CD14-positive monocyte (primary cell): ENCODE measurements around the gene EDARADD. TPM values are rescaled to one million over a fixed set of nuclear protein-coding genes. Genes with fewer than 3 reads are reported as not detected.
"Not testable (repeated sequence)": the region's sequence is repeated elsewhere in the genome, so short reads cannot be mapped to it uniquely, and the experiment has no call there.

Source experiments
- DNase-seq, 3 donors: peaks; one replicate each; pipeline ENCODE4 v3.0.0-alpha.2; 2011 to 2022
- H2AFZ ChIP-seq: 2 replicates; pipeline ENCODE4 v1.6.0; 2012; ENCODE audit warnings: mild to moderate bottlenecking, low read depth, low read length, inconsistent platforms; ENCODE audit not compliant: insufficient read depth, poor library complexity, severe bottlenecking
- H3K27ac ChIP-seq, 2 donors: 1 replicate in 1 of 2; 2 replicates in 1 of 2; pipeline ENCODE4 v1.5.1; 2012 to 2013; ENCODE audit warnings: low read length in 2 of 2, control low read depth in 1 of 2, inconsistent platforms in 1 of 2, low read depth in 1 of 2, mild to moderate bottlenecking in 1 of 2
- H3K27me3 ChIP-seq, 2 donors: one replicate each; pipeline versions ENCODE4 v1.6.0 to v1.6.1; 2011 to 2013; ENCODE audit warnings: low read length in 2 of 2; ENCODE audit not compliant: control insufficient read depth in 2 of 2, insufficient read depth in 2 of 2
- H3K36me3 ChIP-seq, 2 donors: replicated peaks in 1 of 2; 1 replicate in 1 of 2; 2 replicates in 1 of 2; pipeline versions ENCODE4 v1.5.1 to v1.6.1; 2012 to 2013; ENCODE audit warnings: low read length in 2 of 2, control low read depth in 1 of 2, inconsistent platforms in 1 of 2, mild to moderate bottlenecking in 1 of 2; ENCODE audit not compliant: insufficient read depth in 2 of 2, control insufficient read depth in 1 of 2
- H3K4me1 ChIP-seq, 2 donors: 1 replicate in 1 of 2; 2 replicates in 1 of 2; pipeline versions ENCODE4 v1.5.1 to v1.6.1; 2012 to 2013; ENCODE audit warnings: low read length in 2 of 2, control low read depth in 1 of 2, inconsistent platforms in 1 of 2, mild to moderate bottlenecking in 1 of 2, moderate library complexity in 1 of 2; ENCODE audit not compliant: insufficient read depth in 2 of 2, control insufficient read depth in 1 of 2
- H3K4me2 ChIP-seq: replicated peaks from 2 replicates; pipeline ENCODE3; 2012; ENCODE audit warnings: low read length, moderate library complexity, mild to moderate bottlenecking; ENCODE audit not compliant: poor library complexity, severe bottlenecking; ENCODE audit errors: extremely low read depth
- H3K4me3 ChIP-seq, 3 experiments: fragments of 200-600 bp in 1 of 3; sonication (generic) in 1 of 3; replicated peaks in 1 of 3; 1 replicate in 2 of 3; 2 replicates in 1 of 3; pipeline ENCODE4 v1.5.1; 2011 to 2013; ENCODE audit warnings: low read length in 3 of 3, mild to moderate bottlenecking in 3 of 3, control low read depth in 2 of 3, low read depth in 2 of 3, inconsistent platforms in 1 of 3, moderate library complexity in 1 of 3
- H3K79me2 ChIP-seq: 2 replicates; pipeline ENCODE4 v1.6.0; 2012; ENCODE audit warnings: mild to moderate bottlenecking, control low read depth, inconsistent platforms, low read length, moderate library complexity; ENCODE audit not compliant: insufficient read depth
- H3K9ac ChIP-seq: 2 replicates; pipeline ENCODE4 v1.6.0; 2017; ENCODE audit warnings: low read length, mild to moderate bottlenecking; ENCODE audit not compliant: insufficient read depth, poor library complexity, severe bottlenecking
- H3K9me3 ChIP-seq, 2 donors: replicated peaks in 1 of 2; 1 replicate in 1 of 2; 2 replicates in 1 of 2; pipeline versions ENCODE4 v1.5.1 to v1.6.1; 2012 to 2013; ENCODE audit warnings: low read length in 2 of 2, control low read depth in 1 of 2; ENCODE audit not compliant: control insufficient read depth in 1 of 2, insufficient read depth in 1 of 2
- H4K20me1 ChIP-seq: 2 replicates; pipeline ENCODE4 v1.6.0; 2012; ENCODE audit warnings: mild to moderate bottlenecking, low read length, control low read depth, moderate library complexity; ENCODE audit not compliant: insufficient read depth
- H3K27ac Mint-ChIP-seq, 7 donors: one replicate each; pipeline ENCODE4 v1.8.0; 2020; ENCODE audit warnings: mild to moderate bottlenecking in 7 of 7, mixed read lengths in 7 of 7, moderate library complexity in 6 of 7, inconsistent platforms in 2 of 7
- H3K27me3 Mint-ChIP-seq, 3 donors: one replicate each; pipeline ENCODE4 v1.8.0; 2021 to 2022; ENCODE audit warnings: low read depth in 3 of 3, mild to moderate bottlenecking in 3 of 3, mixed read lengths in 3 of 3, moderate library complexity in 3 of 3, inconsistent platforms in 1 of 3
- H3K36me3 Mint-ChIP-seq, 2 donors: one replicate each; pipeline ENCODE4 v1.8.0; 2020; ENCODE audit warnings: mixed read lengths in 2 of 2, inconsistent platforms in 1 of 2, mild to moderate bottlenecking in 1 of 2
- H3K4me1 Mint-ChIP-seq: one replicate; pipeline ENCODE4 v1.8.0; 2020; ENCODE audit warnings: mild to moderate bottlenecking, mixed read lengths
- H3K4me3 Mint-ChIP-seq, 2 donors: one replicate each; pipeline ENCODE4 v1.8.0; 2020; ENCODE audit warnings: mild to moderate bottlenecking in 2 of 2, mixed read lengths in 2 of 2, moderate library complexity in 1 of 2
- H3K9me3 Mint-ChIP-seq, 7 donors: one replicate each; pipeline ENCODE4 v1.8.0; 2020 to 2022; ENCODE audit warnings: mixed read lengths in 7 of 7, mild to moderate bottlenecking in 6 of 7, moderate library complexity in 6 of 7, inconsistent platforms in 2 of 7
- CTCF ChIP-seq: fragments of 200-600 bp; IDR thresholded peaks from one replicate; pipeline ENCODE4 v1.8.0; 2022; ENCODE audit warnings: antibody characterized with exemption, mild to moderate bottlenecking
- WGBS: methylation state at CpG from one replicate; pipeline ENCODE4 v1.1.5; 2013; ENCODE audit warnings: missing lambda C conversion rate; ENCODE audit not compliant: insufficient coverage; 5-methylcytosine and 5-hydroxymethylcytosine counted together
- intact Hi-C, 2 donors: fragments of 100-400 bp; cut with micrococcal nuclease; formaldehyde crosslinking; loops; one replicate each; pipeline versions ENCODE4 v1.15.0 to v1.15.1; 2023
- polyA plus RNA-seq, 3 donors: library from polyadenylated mRNA; depleted of rRNA in 1 of 3; unstranded in 2 of 3; stranded (reverse) in 1 of 3; fragments of 300-500 nt in 2 of 3; fragments of >200 nt in 1 of 3; fragmentation: Illumina TruSeq in 2 of 3; gene quantifications; 1 replicate in 2 of 3; 2 replicates in 1 of 3; pipeline ENCODE4 v1.2.3, GENCODE V29; 2012 to 2021

The EDARADD gene
- polyA plus RNA-seq, 3 donors, result not detected

GRCh38 chr1:236460103-236460502 is 66.0 kb downstream of the EDARADD start:
- Histone ChIP-seq H3K4me1 (no peaks in the 10 kb centered on the region), H3K4me3 (no peak overlapping the region), H3K27ac (no peak overlapping the region), H2AFZ (no peak overlapping the region), H3K36me3 (no peaks in the 10 kb centered on the region), H4K20me1 (no peaks in the 10 kb centered on the region), H3K27me3 (no peaks in the 10 kb centered on the region), H3K79me2 (no peaks in the 10 kb centered on the region), H3K9me3 (no peaks in the 10 kb centered on the region), H3K4me2 (no peak overlapping the region), H3K9ac (no peak overlapping the region)
- no peak overlapping the region for H3K27ac Mint-ChIP-seq
- intact Hi-C loops, result no loop called here
- H3K4me1 Mint-ChIP-seq, result peaks cover 11% of the 10 kb centered on the region
- peaks cover 0 to 4% (median 0%) of the 10 kb centered on the region in 3 donors for H3K27me3 Mint-ChIP-seq
- H3K9me3 Mint-ChIP-seq, result no peaks in the 10 kb centered on the region
- DNase-seq, result no peak
- WGBS, result no CpG with 5 or more reads among the region's 3 CpGs
- H3K36me3 Mint-ChIP-seq, result no peaks in the 10 kb centered on the region
- no peak for TF ChIP-seq CTCF
- H3K4me3 Mint-ChIP-seq, result no peak overlapping the region

- H3K4me1 Mint-ChIP-seq, H3K27ac ChIP-seq, DNase-seq, H3K4me3 Mint-ChIP-seq, H3K9me3 ChIP-seq, intact Hi-C loops, H3K27ac Mint-ChIP-seq, H3K79me2 ChIP-seq, H4K20me1 ChIP-seq, H3K9me3 Mint-ChIP-seq, H3K9ac ChIP-seq, H3K4me1 ChIP-seq, H3K27me3 ChIP-seq, H2AFZ ChIP-seq, H3K4me2 ChIP-seq, H3K27me3 Mint-ChIP-seq, H3K36me3 ChIP-seq, H3K36me3 Mint-ChIP-seq, H3K4me3 ChIP-seq: not testable (repeated sequence)
- WGBS, result 90% methylated on average over 2 of the region's 9 CpGs
Observed at GRCh38 chr1:236464197-236464596, 70.1 kb downstream of the EDARADD start.
